Endodermal cell (in vitro differentiated cells): ENCODE data around the gene CDK5RAP2. TPM values are rescaled to one million over a fixed set of nuclear protein-coding genes. Genes with fewer than 3 reads are reported as not detected.

Source experiments
- DNase-seq: peaks from one replicate; pipeline ENCODE4 v3.0.0-alpha.2; 2017
- H3K27ac ChIP-seq: 2 replicates; pipeline ENCODE4 v1.5.1; 2013; ENCODE audit warnings: mild to moderate bottlenecking, low read depth, low read length, moderate library complexity
- H3K27me3 ChIP-seq: 2 replicates; pipeline ENCODE4 v1.6.1; 2013; ENCODE audit warnings: mild to moderate bottlenecking, low read length, moderate library complexity; ENCODE audit not compliant: insufficient read depth, control insufficient read depth, poor library complexity, severe bottlenecking
- H3K36me3 ChIP-seq: 2 replicates; pipeline ENCODE4 v1.7.0; 2013; ENCODE audit warnings: mild to moderate bottlenecking, low read length, moderate library complexity; ENCODE audit not compliant: control insufficient read depth, insufficient read depth
- H3K4me1 ChIP-seq: one replicate; pipeline ENCODE4 v1.7.0; 2013; ENCODE audit warnings: low read length; ENCODE audit not compliant: control insufficient read depth, insufficient read depth
- H3K4me3 ChIP-seq: 2 replicates; pipeline ENCODE4 v1.5.1; 2013; ENCODE audit warnings: mild to moderate bottlenecking, low read length, moderate library complexity
- H3K9ac ChIP-seq: 2 replicates; pipeline ENCODE4 v1.6.1; 2013; ENCODE audit warnings: mild to moderate bottlenecking, low read length, moderate library complexity; ENCODE audit not compliant: poor library complexity, severe bottlenecking; ENCODE audit errors: extremely low read depth
- H3K9me3 ChIP-seq: 2 replicates; pipeline ENCODE4 v1.6.1; 2013; ENCODE audit warnings: mild to moderate bottlenecking, low read length, moderate library complexity; ENCODE audit not compliant: control insufficient read depth
- H3K27ac Mint-ChIP-seq: 2 replicates; pipeline ENCODE4 v1.8.0; 2020; ENCODE audit warnings: mixed read lengths
- H3K27me3 Mint-ChIP-seq: 2 replicates; pipeline ENCODE4 v1.8.0; 2021; ENCODE audit warnings: mild to moderate bottlenecking, mixed read lengths; ENCODE audit not compliant: insufficient read depth
- H3K36me3 Mint-ChIP-seq: 2 replicates; pipeline ENCODE4 v1.8.0; 2020; ENCODE audit warnings: low read depth, mixed read lengths
- H3K4me1 Mint-ChIP-seq: 2 replicates; pipeline ENCODE4 v1.8.0; 2020; ENCODE audit warnings: mixed read lengths
- H3K4me3 Mint-ChIP-seq: 2 replicates; pipeline ENCODE4 v1.8.0; 2020; ENCODE audit warnings: mild to moderate bottlenecking, moderate library complexity, mixed read lengths
- H3K9me3 Mint-ChIP-seq: 2 replicates; pipeline ENCODE4 v1.8.0; 2020; ENCODE audit warnings: mild to moderate bottlenecking, mixed read lengths
- WGBS, 2 experiments: methylation state at CpG; one replicate each; pipeline versions ENCODE4 v1.1.5 to v1.1.7; 2013; ENCODE audit warnings: missing lambda C conversion rate in 2 of 2, mixed read lengths in 1 of 2; ENCODE audit not compliant: insufficient coverage in 1 of 2, insufficient read length in 1 of 2; 5-methylcytosine and 5-hydroxymethylcytosine counted together
- total RNA-seq, 2 donors: library from RNA; stranded (reverse); fragmentation: NEBNext Ultra II Directional in 1 of 2; extraction: Animal tissue kit (Norgen Biotek cat#: 25700) in 1 of 2; gene quantifications; 2 replicates in 1 of 2; 3 replicates in 1 of 2; pipeline ENCODE4 v1.2.1, GENCODE V29; 2021
- TF ChIP-seq, protein P1 (sequence below): fragments of 200-600 bp; sonication (generic); conservative IDR thresholded peaks from 2 replicates; pipeline ENCODE4 v1.5.0; 2021; ENCODE audit warnings: antibody characterized with exemption, mild to moderate bottlenecking

CDK5RAP2 gene
- total RNA-seq, 2 donors from 2014 or later = 68.2 to 92.0 TPM

DNA sequence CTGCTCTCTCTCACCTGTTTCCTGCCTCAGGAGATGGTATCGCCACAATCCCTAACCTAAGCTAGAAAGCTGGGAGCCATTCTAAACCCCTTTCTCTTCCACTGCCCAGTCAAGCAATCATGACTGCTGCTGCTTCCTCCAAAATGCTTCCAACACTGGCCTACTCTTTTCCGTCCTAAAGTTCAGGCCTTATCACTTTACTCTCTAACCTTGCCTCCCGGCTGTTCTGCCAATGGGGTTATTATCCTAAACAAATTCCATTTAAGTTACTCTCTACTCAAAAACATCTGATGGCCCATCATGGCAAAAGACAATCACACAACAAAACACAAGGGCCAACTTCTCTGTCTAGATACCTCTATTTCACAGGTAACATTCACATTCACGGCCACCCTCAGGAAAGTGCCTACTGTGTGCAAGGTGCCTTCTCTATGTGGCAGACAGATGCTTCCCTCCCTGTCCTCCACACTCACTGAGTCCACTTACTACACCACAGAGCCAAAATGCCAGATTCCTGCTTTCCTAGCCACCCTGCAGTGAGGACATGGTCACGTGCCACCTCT lies 168.0 kb downstream of the CDK5RAP2 start:
- Histone ChIP-seq H3K4me1 (peaks cover 17% of the 10 kb centered on the region), H3K9ac (no peak overlapping the region), H3K36me3 (peaks cover 62% of the 10 kb centered on the region), H3K9me3 (no peaks in the 10 kb centered on the region), H3K27ac (no peak overlapping the region), H3K27me3 (no peaks in the 10 kb centered on the region), H3K4me3 (no peak overlapping the region)
- TF ChIP-seq, protein P1, sequence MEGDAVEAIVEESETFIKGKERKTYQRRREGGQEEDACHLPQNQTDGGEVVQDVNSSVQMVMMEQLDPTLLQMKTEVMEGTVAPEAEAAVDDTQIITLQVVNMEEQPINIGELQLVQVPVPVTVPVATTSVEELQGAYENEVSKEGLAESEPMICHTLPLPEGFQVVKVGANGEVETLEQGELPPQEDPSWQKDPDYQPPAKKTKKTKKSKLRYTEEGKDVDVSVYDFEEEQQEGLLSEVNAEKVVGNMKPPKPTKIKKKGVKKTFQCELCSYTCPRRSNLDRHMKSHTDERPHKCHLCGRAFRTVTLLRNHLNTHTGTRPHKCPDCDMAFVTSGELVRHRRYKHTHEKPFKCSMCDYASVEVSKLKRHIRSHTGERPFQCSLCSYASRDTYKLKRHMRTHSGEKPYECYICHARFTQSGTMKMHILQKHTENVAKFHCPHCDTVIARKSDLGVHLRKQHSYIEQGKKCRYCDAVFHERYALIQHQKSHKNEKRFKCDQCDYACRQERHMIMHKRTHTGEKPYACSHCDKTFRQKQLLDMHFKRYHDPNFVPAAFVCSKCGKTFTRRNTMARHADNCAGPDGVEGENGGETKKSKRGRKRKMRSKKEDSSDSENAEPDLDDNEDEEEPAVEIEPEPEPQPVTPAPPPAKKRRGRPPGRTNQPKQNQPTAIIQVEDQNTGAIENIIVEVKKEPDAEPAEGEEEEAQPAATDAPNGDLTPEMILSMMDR = no peak
- H3K9me3 Mint-ChIP-seq = no peaks in the 10 kb centered on the region
- 93 to 97% methylated on average over 3 to 5 of the region's 5 CpGs for WGBS, 2 experiments
- H3K27me3 Mint-ChIP-seq = no peaks in the 10 kb centered on the region
- peaks cover 39% of the 10 kb centered on the region for H3K4me1 Mint-ChIP-seq
- no peak for DNase-seq
- H3K4me3 Mint-ChIP-seq = no peak overlapping the region
- H3K36me3 Mint-ChIP-seq = peaks cover 57% of the 10 kb centered on the region
- peak overlapping the region; percentile 57 for H3K27ac Mint-ChIP-seq

DNA sequence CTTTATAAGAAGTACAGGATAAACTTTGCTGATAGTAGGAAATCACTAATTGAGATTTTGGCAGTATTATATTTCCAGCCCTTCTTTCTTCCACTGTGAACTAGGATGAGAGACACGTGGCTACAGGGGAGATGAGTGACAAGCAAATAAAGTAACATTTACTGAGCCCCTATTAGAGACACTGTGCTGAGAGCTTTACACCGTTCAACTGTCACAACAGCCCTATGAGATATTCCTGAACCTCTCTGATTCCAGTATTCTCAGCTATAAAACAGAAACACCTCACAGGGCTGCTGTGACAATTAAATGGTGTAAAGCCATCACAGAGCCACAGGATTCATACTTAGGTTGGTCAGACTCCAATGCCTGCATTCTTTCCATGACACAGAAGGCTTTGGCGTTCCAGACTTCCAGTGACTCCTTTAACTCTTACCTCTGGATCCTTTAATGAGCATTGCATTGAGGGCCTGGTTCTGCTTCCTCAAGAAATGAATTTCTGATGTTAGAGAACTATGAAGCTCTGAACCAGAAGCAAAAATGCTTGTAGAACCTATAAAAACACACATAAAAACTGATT lies 169.0 kb downstream of the CDK5RAP2 start:
- TF ChIP-seq, protein P1 = no peak
- Histone ChIP-seq H3K9ac (no peak overlapping the region), H3K27ac (no peak overlapping the region), H3K36me3 (peaks cover 70% of the 10 kb centered on the region), H3K9me3 (no peaks in the 10 kb centered on the region), H3K27me3 (no peaks in the 10 kb centered on the region), H3K4me1 (peaks cover 17% of the 10 kb centered on the region), H3K4me3 (no peak overlapping the region)
- WGBS, 2 experiments = 88 to 95% methylated on average over 1 to 3 of the region's 3 CpGs
- peaks cover 57% of the 10 kb centered on the region for H3K36me3 Mint-ChIP-seq
- H3K27ac Mint-ChIP-seq = no peak overlapping the region
- DNase-seq = no peak
- peaks cover 33% of the 10 kb centered on the region for H3K4me1 Mint-ChIP-seq
- no peak overlapping the region for H3K4me3 Mint-ChIP-seq
- no peaks in the 10 kb centered on the region for H3K9me3 Mint-ChIP-seq
- no peaks in the 10 kb centered on the region for H3K27me3 Mint-ChIP-seq

DNA sequence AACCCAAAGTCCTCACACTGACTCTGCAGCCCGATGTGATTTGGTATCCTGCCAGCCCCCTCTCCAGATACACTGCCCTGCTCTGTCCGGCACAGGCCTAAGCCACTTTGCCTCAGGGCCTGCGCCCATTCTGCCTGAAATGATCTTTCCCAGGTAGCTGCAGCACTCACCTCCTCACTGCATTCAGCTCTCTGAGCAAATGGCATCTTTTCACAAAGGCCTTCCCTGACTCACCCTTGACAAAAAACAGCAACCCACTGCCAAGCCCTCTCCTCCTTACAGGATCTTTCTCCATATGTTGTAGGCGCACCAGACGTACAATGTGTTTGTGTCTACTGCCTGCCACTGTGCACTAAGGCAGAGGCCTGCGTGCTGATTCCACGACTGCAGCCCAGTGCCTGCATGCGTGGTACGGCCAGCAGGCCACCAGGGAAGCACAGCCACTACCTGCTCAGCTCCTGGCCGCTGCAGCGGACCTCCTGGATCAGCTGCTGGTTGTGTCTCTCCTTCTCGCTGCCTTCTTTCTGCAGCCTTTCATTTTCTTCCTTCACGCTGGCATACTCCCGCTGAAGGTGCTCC lies 171.2 kb downstream of the CDK5RAP2 start:
- H3K4me3 Mint-ChIP-seq = no peak overlapping the region

More for the DNA sequence above, 171.2 kb downstream of the CDK5RAP2 start:
- no peaks in the 10 kb centered on the region for H3K9me3 Mint-ChIP-seq
- no peak overlapping the region for H3K4me3 ChIP-seq
- peaks cover 62% of the 10 kb centered on the region for H3K36me3 Mint-ChIP-seq
- H3K4me1 Mint-ChIP-seq = peaks cover 23% of the 10 kb centered on the region
- H3K27me3 ChIP-seq = no peaks in the 10 kb centered on the region
- H3K27ac Mint-ChIP-seq = no peak overlapping the region
- peaks cover 76% of the 10 kb centered on the region for H3K36me3 ChIP-seq
- no peaks in the 10 kb centered on the region for H3K9me3 ChIP-seq
- H3K27me3 Mint-ChIP-seq = no peaks in the 10 kb centered on the region
- no peak for DNase-seq
- H3K9ac ChIP-seq = no peak overlapping the region
- WGBS, 2 experiments = 94 to 96% methylated on average over 13 to 14 of the region's 14 CpGs
- no peak overlapping the region for H3K27ac ChIP-seq
- H3K4me1 ChIP-seq = peaks cover 13% of the 10 kb centered on the region
- TF ChIP-seq, protein P1 = no peak
